Measurements from ENCODE around the gene RNF213. TPM values are rescaled to one million over a fixed set of nuclear protein-coding genes. Genes with fewer than 3 reads are reported as not detected.
"Not testable (repeated sequence)": the region's sequence is repeated elsewhere in the genome, so short reads cannot be mapped to it uniquely, and the experiment has no call there.

The RNF213 gene
- polyA plus RNA-seq, 12 donors: 27.9 to 64.9 (median 35.8) TPM; not detected in 1

DNA sequence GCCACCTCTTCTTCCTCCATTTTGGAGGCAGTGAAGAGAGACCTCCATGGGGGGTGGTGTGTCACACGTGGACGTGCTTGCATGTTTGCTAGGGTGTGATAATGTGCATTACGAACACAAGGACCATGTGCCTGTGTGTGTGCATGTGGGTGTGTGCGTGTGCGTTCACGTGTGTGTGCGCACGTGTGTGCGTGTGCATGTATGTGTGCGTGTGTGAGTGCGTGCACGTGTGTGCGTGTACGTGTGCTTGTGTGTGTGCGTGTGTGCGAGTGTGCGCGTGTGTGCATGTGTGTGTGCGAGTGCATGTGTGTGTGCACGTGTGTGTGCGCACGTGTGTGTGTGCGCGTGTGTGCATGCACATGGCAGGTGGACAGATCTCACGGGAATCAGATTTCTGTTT, 29.5 kb downstream of the RNF213 start:
- no peak for DNase-seq

DNA sequence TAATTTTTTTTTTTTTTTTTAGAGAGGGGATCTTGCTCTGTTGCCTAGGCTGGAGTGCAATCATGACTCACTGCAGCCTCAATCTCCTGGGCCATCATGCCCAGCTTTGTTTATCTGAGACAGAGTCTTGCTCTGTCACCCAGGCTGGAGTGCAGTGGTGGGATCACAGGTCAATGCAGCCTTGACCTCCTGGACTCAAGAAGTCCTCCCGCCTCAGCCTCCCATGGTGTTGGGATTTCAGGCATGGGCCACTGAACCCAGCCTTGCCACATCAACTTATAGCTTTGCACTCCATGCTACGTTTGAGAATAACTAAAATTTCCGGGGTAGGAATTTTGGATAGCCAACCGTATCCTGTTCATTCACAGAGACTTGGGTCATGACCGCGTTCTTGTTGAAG, 30.6 kb downstream of the RNF213 start:
- DNase-seq: no peak

DNA sequence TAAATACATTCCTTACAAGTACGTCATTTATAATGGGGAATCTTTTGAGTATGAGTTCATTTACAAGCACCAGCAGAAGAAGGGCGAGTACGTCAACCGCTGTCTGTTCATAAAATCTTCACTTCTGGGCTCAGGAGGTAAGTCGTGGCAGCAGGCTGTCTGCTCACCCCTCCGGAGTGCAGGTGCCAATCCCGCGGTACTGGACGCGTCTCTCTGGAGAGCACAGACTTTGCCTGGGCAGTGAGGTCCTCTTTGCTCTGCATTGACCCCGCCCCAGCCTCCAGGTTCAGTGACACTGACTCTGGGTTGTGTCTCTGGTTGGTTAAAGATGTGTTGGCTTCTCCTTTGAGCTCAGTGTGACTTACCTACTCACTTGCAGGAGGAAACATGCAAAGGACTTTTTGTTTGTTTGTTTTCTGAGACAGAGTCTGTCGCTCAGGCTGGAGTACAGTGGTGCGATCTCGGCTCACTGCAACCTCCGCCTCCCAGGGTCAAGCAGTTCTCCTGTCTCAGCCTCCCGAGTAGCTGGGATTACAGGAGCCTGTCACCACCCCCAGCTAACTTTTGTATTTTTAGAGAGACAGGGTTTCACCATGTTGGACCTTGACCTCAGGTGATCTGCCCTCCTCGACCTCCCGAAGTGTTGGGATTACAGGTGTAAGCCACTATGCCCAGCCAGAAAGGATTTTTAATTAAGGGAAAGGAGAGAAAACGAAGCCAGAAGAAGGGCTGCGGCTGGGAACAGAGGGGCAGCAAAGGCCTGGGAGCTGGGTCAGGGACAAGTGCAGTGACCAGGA, 31.2 kb downstream of the RNF213 start:
- DNase-seq: no peak

DNA sequence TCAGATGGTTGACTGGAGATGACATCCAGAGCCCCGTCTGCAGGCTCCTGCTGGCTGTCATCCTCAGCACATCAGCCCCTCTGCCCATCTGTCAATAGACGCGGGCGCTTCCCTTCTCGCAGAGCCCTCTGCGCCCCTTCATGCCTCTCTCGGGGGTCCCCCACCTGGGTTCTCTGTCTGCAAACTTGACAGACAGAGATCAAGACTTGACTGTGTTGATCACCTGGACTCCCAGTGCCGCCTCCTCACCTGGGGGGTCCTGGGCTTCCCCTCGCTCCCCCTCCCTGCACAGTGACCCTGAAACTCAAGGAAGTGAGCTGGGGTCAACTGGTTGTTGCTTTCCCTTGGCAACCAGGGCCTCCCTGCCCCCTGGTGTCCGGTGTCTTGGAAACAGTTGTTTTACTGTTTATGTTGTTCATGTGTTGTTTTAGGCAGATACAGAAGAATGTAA, 31.9 kb downstream of the RNF213 start:
- no peak for DNase-seq

DNA sequence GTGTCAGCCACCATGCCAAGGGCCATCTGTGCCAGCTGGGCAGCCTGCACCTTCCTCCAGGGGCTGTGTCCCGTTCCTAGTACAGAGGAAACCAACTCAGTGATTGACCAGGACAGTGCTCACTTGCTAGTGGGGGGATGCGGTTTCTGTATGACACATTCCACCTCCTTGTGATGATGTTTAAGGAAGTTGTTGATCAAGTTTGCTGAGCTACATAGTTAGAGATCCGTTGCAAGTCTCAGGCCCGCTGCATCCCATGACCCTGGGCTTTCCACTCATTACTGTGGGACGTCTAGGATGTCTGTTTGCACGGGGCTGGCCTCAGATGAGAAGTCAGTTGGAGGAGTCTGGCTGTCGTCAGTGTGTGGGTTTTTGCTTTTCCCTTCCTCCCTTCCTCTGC, 33.6 kb downstream of the RNF213 start:
- DNase-seq: no peak

DNA sequence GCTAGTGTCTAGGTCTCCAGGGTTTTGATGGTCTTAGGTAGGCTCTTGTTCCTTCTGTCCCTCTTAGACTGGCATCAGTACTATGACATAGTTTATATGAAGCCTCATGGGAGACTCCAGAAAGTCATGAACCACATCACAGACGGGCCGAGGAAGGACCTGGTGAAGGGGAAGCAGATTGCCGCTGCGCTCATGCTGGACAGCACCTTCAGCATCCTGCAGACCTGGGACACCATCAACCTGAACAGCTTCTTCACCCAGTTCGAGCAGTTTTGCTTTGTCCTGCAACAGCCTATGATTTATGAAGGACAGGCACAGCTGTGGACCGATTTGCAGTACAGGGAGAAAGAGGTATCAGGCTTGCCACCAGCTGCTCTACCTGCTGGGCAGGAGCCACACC, 34.0 kb downstream of the RNF213 start:
- DNase-seq: no peak

DNA sequence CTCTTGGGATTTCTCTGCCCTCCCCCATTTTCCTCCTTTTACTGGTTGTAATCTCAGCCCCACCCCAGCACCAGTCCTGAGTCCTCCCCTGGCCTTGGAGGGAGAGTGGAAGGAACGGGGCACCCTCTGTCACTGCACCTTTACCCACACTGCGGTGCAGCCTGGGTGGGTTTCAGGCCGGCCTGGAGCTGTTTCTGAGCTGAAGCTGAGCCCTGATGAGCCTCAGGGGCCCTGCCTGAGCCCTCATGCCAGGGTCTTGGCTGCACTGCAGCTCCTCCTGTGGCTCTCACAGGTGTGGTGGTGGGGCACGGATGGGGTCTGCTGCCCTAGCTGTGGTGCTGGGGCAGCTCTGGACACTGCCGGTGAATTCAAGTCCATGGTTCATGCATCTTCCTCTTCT, 34.5 kb downstream of the RNF213 start:
- no peak for DNase-seq

DNA sequence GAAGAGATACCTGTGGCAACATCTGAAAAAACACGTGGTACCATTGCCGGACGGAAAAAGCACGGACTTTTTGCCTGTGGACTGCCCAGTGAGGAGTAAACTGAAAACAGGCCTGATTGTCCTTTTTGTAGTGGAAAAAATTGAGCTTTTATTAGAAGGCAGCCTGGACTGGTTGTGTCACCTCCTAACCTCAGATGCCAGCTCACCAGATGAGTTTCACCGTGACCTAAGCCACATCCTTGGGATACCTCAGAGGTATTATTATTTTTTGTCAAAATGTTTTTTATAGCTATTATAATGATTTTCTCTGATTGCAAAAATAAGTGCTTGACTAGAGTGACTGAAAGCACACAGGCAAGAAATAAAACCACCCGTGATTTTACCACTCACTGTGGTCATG, 34.9 kb downstream of the RNF213 start:
- DNase-seq: no peak

DNA sequence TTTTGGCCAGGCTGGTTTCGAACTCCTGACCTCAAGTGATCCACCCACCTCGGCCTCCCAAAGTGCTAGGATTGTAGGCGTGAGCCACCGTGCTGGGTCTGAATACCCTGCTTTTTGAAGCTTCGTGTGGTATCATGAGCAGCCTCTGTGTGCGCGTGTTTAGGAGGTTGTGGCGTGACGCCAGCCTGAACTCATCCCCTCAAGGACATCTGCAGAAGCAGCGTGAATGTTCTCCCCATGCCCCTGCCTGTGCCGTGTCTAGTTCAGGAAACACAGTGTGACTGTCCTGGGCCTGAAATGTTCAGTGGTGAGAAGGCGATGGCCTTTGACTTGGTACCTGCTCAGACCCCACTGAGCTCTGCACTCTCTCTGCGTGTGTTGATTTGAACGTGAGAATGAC, 35.6 kb downstream of the RNF213 start:
- no peak for DNase-seq

DNA sequence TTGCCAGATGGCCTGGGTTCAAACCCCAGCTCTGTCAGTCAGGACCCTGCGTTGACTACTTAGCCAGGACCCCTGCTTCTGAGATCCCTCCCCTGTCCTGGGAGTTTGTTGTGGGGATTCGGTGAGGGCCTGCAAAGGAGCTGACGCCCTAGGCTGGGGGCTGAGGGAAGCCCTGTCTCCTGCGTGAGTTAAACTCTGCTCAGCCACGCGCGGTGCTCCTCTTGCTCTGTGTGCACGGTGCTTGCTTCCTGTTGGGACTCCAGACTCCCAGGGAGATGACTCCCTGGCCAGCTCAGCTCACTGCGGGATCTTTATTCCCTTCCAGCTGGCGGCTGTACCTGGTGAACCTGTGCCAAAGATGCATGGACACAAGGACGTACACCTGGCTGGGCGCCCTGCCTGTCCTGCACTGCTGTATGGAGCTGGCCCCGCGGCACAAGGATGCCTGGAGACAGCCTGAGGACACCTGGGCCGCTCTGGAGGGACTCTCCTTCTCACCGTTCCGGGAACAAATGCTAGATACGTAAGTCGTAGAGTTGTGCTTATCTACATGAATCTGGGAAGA, 37.4 kb downstream of the RNF213 start:
- no peak for DNase-seq

DNA sequence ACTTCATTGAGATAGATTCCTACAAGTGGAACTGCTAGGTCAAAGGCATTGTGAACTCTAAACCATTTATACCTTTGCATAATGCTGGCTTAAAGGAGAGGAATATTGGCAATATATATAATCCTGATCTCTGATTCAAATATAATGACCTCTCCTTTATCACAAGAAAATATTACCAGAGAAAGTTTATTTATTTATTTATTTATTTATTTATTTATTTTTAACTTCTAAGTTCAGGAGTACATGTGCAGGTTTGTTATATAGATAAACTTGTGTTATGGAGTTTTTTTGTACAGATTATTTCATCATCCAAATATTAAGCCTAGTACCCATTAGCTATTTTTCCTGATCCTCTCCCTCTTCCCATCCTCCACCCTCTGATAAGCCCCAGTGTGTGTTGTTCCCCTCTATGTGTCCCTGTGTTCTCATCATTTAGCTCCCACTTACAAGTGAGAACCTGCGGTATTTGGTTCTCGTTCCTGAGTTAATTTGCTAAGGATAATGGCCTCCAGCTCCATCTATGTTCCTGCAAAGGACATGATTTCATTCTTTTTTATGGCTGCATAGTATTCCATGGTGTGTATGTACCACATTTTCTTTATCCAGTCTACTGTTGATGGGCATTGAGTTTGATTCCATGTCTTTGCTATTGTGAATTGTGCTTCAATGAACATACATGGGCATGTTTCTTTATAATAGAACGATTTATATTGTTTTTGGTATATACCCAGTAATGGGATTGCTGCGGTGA, 38.9 kb downstream of the RNF213 start:
- DNase-seq: not testable (repeated sequence)

DNA sequence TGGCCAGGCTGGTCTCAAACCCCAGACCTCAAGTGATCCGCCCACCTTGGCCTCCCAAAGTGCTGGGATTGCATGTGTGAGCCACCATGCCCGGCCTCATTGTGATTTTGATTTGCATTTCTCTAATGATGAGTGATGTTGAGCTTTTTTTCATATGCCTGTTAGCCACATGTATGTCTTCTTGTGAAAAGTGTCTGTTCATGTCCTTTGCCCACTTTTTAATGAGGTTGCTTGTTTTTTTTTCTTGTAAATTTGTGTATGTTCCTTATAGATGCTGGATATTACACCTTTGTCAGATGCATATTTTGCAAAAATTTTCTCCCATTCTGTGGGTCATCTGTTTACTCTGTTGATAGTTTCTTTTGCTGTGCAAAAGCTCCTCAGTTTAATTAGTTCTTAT, 40.1 kb downstream of the RNF213 start:
- not testable (repeated sequence) for DNase-seq

DNA sequence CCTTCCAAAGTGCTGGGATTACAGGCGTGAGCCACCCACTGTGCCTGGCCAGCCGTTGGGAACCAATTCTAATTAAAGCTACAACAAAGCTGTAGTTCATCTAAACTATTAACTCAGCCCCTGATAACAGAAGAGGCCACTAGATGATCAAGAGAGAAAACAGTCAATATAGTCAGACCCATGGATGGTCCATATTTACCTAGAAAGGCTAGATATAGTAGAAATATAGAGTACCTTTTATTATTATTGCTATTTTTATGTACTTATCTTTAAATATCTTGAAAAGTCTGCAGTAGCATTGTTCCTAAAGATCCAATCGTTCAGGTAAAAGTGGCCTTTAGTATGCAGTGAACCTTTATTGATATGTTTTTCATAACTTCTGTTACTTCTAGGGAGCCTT, 43.2 kb downstream of the RNF213 start:
- DNase-seq: no peak

DNA sequence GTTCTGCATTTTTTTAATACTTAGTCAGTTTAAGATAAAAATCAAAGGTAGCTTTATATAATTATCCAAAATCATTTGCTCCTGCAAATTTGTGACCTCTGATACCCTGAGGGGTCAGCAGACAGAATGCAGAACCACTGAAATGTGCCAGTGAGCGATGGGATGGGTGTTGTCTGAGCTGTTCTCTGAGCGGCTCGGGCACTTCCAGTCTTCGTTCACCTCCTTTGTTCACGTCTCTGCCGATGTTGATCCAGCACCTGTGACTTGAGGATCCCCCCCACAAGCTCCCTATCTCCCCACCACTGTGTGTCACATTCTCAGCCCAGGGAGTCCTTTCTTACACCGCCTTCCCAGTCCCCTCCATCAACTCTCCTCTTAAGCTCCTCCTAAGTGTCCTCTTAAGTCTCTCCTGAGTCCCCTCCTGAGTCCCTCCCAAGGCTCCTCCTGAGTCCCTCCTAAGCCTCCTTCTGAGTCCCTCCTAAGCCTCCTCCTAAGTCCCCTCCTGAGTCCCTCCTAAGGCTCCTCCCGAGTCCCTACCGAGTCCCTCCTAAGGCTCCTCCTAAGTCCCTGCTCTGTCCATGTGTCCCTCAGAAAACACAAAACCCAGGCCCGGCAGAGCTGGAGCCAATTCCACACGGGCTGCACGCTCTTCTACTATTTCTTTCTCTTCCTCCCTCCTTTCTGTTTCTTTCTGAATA, 47.5 kb downstream of the RNF213 start:
- no peak for DNase-seq

DNA sequence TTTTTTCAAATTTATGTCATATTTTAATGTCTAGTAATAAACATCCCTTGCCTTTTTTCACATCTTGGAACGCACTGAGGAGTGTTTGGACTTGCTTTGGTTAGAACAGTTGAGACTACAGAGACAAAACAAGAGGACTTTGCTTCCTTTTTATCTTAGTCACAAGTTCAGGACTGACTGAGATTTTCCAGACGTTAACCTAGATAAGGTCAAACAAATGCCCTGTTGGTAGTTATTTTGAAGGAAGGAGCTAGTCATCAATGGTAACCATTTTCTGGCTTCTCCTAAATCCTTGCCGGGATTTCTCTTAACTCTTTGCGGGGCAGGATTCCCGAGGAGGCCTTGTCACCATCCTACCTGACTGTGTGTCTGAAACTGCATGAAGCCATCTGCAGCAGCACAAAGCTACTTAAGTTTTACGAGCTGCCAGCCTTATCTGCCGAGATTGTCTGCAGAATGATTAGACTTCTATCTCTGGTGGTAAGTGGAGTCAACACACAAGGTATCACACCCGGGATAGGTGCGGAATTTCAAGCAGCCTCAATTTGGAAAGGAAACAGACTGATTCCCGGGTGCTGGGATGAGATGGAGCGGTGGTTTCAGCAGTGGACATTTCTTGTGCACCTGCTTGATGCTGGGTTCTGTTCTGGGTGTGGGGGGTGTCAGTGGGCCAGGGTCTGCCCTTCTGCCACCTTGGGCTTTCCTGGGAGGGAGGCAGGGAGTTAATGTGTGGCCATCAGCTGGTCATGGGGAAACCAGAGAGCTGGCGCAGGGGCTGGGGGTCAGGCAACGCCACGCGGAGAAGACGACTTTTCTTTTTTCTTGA, 48.3 kb downstream of the RNF213 start:
- no peak for DNase-seq

DNA sequence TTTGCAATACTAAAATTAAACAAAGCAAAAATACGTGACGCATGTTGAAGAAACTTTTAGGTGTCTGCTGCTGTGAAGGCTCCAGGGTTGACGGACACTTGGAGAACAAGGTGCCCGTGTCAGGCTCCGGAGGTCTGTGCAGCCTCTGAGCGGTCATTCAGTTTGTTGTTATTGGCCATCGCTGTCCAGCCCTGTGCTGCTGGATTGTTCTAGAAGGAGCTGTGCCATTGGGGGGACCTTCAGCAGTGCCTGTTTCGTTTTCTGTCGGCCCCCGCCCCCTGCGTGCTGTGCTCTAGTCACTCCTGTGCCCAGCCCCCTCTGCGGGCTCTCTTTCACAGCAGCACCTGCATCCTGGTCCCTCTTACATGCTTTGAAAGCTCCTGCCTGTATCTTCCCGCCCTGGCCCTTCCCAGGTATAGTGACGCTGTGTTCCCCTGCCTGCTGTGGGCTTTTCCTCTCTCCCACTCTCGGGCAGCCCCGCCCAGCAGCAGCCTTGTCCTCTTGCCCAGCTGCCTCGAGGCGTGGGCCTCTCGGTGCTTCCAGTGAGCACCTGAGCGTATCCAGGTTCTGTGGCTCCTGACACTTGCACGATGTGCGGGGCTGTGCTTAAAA, 50.7 kb downstream of the RNF213 start:
- no peak for DNase-seq

DNA sequence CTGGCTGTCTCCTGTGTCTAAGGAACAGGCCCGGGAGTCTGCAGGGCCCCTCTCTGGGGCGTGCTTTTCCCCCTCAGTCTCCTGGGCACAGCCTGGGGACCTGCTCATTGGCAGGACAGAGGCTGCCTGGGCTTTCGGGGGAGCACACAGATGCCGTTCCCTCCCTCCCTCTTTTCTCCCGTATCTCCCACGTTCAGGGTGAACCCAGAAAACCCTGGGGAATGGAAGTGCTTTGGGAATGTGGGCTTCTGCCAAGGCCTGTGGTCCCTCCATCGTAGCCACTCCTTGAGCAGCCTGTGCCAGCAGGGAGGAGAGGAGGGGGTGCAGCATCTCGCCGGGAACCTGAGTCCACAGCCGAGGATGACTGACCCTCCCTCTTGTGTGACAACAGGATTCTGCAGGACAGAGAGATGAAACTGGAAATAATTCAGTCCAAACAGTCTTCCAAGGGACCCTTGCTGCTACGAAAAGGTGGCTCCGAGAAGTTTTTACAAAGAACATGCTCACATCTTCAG, 52.0 kb downstream of the RNF213 start:
- no peak for DNase-seq

DNA sequence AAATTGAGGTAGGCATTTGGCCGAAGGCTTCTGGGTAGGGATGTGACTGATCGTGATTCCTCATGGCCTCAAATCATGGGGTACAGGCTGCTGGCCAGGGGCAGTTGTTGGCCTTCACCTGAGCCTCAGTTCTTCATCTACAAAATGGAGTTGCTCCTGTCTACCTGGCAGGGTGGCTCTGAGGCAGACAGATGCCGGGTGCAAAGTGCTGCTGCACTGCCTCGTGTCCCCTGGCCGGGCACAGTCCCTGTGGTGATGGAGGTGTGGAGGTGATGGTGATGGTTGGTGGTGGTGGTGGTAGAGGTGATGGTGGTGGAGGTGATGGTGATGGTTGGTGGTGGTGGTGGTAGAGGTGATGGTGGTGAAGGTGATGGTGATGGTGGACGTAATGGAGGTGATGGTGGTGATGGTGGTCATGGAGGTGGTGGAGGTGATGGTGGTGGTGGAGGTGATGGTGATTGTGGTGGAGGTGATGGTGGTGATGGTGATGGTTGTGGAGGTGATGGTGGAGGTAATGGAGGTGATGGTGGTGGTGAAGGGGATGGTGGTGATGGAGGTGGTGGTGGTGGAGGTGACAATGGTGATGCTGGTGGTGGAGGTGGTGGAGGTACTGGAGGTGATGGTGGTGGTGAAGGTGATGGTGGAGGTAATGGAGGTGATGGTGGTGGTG, 52.6 kb downstream of the RNF213 start:
- no peak for DNase-seq

DNA sequence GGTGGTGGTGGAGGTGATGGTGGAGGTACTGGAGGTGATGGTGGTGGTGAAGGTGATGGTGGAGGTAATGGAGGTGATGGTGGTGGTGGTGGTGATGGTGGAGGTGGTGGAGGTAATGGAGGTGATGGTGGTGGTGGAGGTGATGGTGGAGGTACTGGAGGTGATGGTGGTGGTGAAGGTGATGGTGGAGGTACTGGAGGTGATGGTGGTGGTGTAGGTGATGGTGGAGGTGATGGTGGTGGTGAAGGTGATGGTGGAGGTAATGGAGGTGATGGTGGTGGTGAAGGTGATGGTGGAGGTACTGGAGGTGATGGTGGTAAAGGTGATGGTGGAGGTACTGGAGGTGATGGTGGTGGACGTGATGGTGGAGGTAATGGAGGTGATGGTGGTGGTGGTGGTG, 53.3 kb downstream of the RNF213 start:
- DNase-seq: not testable (repeated sequence)

DNA sequence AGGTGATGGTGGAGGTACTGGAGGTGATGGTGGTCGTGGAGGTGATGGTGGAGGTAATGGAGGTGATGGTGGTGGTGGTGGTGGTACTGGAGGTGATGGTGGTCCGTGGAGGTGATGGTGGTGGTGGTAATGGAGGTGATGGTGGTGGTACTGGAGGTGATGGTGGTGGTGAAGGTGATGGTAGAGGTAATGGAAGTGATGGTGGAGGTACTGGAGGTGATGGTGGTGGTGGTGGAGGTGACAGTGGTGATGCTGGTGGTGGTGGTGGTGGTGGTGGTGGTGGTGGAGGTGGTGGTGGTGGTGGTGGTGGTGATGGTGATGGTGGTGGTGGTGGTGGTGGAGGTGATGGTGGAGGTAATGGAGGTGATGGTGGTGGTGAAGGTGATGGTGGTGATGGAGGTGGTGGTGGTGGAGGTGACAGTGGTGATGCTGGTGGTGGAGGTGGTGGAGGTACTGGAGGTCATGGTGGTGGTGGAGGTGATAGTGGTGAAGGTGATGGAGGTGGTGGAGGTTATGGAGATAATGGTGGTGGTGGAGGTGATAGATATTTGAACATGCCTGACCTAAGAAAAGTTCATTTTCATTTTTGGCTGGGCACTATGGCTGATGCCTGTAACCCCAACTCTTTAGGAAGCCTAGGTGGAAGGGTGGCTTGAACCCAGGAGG, 55.0 kb downstream of the RNF213 start:
- no peak for DNase-seq
